Body of pancreas (tissue), 4 donors: ENCODE results near the gene GPR26. TPM values are rescaled to one million over a fixed set of nuclear protein-coding genes. Genes with fewer than 3 reads are reported as not detected.

Experiments used
- ATAC-seq: fragments of 150-250 bp; one replicate; pipeline ENCODE4 v1.9.1; 2016
- DNase-seq, 4 donors: peaks; one replicate each; pipeline ENCODE4 v3.0.0-alpha.2; 2019
- H3K27ac ChIP-seq, 4 donors: fragments of 200-600 bp; sonication (generic); 1 replicate in 3 of 4; 2 replicates in 1 of 4; pipeline versions ENCODE4 v1.5.1 to v1.6.1; 2016 to 2019; ENCODE audit warnings: mild to moderate bottlenecking in 1 of 4, mixed read lengths in 1 of 4, moderate library complexity in 1 of 4
- H3K27me3 ChIP-seq, 2 donors: fragments of 200-600 bp; sonication (generic); one replicate each; pipeline ENCODE4 v1.6.0; 2016; ENCODE audit warnings: mild to moderate bottlenecking in 1 of 2
- H3K36me3 ChIP-seq, 2 donors: fragments of 200-600 bp; sonication (generic); replicated peaks in 1 of 2; 2 replicates each; pipeline ENCODE4 v1.5.1; 2016; ENCODE audit warnings: low read depth in 2 of 2; ENCODE audit not compliant: insufficient read depth in 1 of 2
- H3K4me1 ChIP-seq: fragments of 200-600 bp; sonication (generic); one replicate; pipeline ENCODE4 v1.6.0; 2016
- H3K4me3 ChIP-seq, 2 donors: fragments of 200-600 bp; sonication (generic); 1 replicate in 1 of 2; 2 replicates in 1 of 2; pipeline ENCODE4 v1.5.1; 2016 to 2019
- H3K9me3 ChIP-seq, 3 donors: fragments of 200-600 bp; sonication (generic); 1 replicate in 2 of 3; 2 replicates in 1 of 3; pipeline ENCODE4 v1.5.1; 2016
- POLR2A ChIP-seq, 3 donors: fragments of 450-650 bp; IDR thresholded peaks; one replicate each; pipeline ENCODE4 v1.6.1; 2016; ENCODE audit warnings: antibody characterized with exemption in 3 of 3, mild to moderate bottlenecking in 2 of 3
- WGBS, 2 donors: methylation state at CpG; one replicate each; pipeline ENCODE4 v1.1.5; 2017; 5-methylcytosine and 5-hydroxymethylcytosine counted together
- intact Hi-C: fragments of 100-400 bp; cut with DNase I; formaldehyde crosslinking; loops from one replicate; pipeline ENCODE4 v1.15.1; 2023
- total RNA-seq, 2 donors: library from RNA; depleted of rRNA; stranded (reverse); fragments of >200 nt; gene quantifications; one replicate each; pipeline ENCODE4 v1.1.0, GENCODE V29; 2016
- TF ChIP-seq, protein P1 (sequence below), 7 experiments: fragments of 450-650 bp in 4 of 7; fragments of 200-600 bp in 3 of 7; sonication (generic) in 3 of 7; IDR thresholded peaks; one replicate each; pipeline ENCODE4 v1.5.1; 2016 to 2019; ENCODE audit warnings: antibody characterized with exemption in 7 of 7

GPR26 gene
- total RNA-seq, 2 donors from 2014 or later: not detected

DNA sequence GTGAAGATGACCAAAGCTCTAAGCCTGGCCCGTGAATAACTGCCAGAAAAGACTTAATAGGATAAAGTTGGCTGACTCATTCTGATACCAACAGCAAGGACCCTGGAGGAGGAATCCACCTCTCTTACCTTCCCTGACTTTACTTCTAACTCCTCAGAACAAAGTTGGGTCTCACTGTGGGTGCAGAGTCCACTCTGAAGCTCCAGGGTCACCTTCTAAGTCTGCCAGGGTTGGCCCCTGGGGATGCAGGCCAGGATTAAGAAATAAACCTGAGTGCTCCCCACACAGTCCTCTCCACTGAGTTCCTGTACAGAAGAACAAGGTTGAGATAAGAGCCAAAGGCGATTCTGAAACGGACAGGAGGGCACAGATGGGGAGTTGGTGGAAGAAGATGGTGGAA, 54.4 kb downstream of the GPR26 start:
- H3K36me3 ChIP-seq: no peaks in the 10 kb centered on the region
- ATAC-seq (no peak), DNase-seq (no peak)
- no peak overlapping the region for H3K27ac ChIP-seq
- no peak overlapping the region for H3K4me3 ChIP-seq
- no peak for TF ChIP-seq POLR2A (IDR thresholded peaks at IDR 0.05)
- TF ChIP-seq, protein P1, sequence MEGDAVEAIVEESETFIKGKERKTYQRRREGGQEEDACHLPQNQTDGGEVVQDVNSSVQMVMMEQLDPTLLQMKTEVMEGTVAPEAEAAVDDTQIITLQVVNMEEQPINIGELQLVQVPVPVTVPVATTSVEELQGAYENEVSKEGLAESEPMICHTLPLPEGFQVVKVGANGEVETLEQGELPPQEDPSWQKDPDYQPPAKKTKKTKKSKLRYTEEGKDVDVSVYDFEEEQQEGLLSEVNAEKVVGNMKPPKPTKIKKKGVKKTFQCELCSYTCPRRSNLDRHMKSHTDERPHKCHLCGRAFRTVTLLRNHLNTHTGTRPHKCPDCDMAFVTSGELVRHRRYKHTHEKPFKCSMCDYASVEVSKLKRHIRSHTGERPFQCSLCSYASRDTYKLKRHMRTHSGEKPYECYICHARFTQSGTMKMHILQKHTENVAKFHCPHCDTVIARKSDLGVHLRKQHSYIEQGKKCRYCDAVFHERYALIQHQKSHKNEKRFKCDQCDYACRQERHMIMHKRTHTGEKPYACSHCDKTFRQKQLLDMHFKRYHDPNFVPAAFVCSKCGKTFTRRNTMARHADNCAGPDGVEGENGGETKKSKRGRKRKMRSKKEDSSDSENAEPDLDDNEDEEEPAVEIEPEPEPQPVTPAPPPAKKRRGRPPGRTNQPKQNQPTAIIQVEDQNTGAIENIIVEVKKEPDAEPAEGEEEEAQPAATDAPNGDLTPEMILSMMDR (IDR thresholded peaks at IDR 0.05): no peak
- intact Hi-C loops: no loop called here
- 38 to 43% methylated on average over 3 of the region's 3 CpGs for whole genome bisulfite sequencing, 2 donors
- no peaks in the 10 kb centered on the region for H3K9me3 ChIP-seq
- H3K27me3 ChIP-seq: no peaks in the 10 kb centered on the region
- no peaks in the 10 kb centered on the region for H3K4me1 ChIP-seq

DNA sequence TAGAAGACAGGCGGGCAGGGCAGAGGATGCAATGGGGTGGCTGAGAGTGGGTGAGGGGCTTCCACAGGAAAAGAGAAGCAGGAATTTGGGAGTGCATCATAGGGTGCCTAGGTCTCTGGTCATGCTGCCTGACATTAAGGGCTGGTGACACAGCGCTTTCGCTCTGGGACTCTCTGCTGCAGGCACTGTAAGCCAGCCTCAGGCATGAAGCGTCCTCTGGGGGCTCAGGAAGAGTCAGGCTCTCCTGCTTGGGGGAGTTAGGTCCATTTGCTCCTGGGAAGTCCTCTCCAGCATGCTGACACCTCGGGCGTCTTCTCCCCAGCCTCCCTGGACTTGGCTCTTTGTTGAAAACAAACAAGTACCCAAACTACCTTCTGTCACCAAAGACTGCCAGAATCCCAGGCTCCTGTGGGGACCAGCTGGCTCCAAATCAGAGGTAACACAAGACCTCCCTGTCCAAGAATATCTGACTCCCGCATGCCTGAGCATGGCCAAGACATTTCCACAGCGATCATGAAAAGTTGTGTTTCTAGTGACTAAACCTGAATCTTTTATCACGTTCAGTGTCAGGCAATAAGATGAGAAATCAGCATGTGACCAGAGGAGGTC, 55.4 kb downstream of the GPR26 start:
- no peak overlapping the region for H3K27ac ChIP-seq
- ATAC-seq (no peak), DNase-seq (no peak)
- 55 to 67% methylated on average over 9 of the region's 9 CpGs for WGBS, 2 donors
- no peaks in the 10 kb centered on the region for H3K4me1 ChIP-seq
- no peaks in the 10 kb centered on the region for H3K36me3 ChIP-seq
- no peaks in the 10 kb centered on the region for H3K9me3 ChIP-seq
- H3K4me3 ChIP-seq: no peak overlapping the region
- H3K27me3 ChIP-seq: no peaks in the 10 kb centered on the region
- TF ChIP-seq, protein P1 (IDR thresholded peaks at IDR 0.05): no peak
- no peak for TF ChIP-seq POLR2A (IDR thresholded peaks at IDR 0.05)
- intact Hi-C loops: no loop called here

DNA sequence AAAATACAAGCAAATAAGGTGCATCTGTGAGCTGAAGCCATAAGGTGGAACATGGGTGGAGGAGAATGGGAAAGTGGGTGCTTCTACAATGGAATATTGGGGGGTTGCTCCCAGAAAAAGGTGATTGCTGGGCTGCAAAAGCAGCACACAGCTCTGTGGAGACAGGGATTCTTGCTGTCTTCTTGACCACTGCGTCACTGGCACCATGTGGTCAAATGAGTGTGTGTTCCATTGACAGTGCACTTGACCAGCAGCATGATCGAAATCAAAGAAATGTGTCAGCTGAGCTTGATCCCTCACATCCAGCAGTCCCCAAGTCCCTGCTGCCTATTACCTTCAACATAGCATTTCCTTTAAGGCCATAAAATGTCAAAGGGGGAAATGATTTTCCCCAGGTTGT, 56.2 kb downstream of the GPR26 start:
- Histone ChIP-seq H3K4me3 (no peak overlapping the region), H3K9me3 (no peaks in the 10 kb centered on the region), H3K27me3 (no peaks in the 10 kb centered on the region), H3K4me1 (no peaks in the 10 kb centered on the region), H3K27ac (no peak overlapping the region), H3K36me3 (no peaks in the 10 kb centered on the region)
- DNase-seq: no peak
- intact Hi-C loops: no loop called here
- TF ChIP-seq, protein P1 (IDR thresholded peaks at IDR 0.05): no peak
- TF ChIP-seq POLR2A (IDR thresholded peaks at IDR 0.05): no peak
- WGBS, 2 donors: 52 to 66% methylated on average over 2 of the region's 2 CpGs
- ATAC-seq: no peak

DNA sequence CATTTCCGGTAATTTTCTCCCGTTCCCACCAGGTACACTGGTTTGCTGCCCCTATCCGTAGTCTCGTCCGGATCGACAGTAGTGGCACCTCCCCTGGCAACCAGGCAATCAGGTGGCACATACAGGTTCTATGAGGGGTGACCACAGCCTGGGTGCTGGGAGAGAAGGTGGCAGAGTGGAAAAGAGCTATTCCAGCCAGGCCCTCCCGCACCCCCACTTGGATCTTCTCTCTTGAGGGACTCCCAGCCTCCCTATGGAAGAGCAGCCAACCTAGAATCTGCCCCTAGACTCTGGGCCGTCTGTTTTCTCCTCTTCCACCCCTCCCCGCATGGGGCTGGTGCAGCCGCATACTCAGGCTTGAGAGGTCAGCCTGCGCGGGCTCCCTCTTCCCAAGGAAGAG, 58.6 kb downstream of the GPR26 start:
- Histone ChIP-seq H3K4me3 (no peak overlapping the region), H3K27me3 (no peaks in the 10 kb centered on the region), H3K27ac (no peak overlapping the region), H3K36me3 (no peaks in the 10 kb centered on the region), H3K9me3 (no peaks in the 10 kb centered on the region), H3K4me1 (no peaks in the 10 kb centered on the region)
- TF ChIP-seq, protein P1 (IDR thresholded peaks at IDR 0.05): no peak
- TF ChIP-seq POLR2A (IDR thresholded peaks at IDR 0.05): no peak
- DNase-seq: no peak
- 70 to 78% methylated on average over 12 of the region's 12 CpGs for WGBS, 2 donors
- ATAC-seq: no peak
- intact Hi-C loops: no loop called here

DNA sequence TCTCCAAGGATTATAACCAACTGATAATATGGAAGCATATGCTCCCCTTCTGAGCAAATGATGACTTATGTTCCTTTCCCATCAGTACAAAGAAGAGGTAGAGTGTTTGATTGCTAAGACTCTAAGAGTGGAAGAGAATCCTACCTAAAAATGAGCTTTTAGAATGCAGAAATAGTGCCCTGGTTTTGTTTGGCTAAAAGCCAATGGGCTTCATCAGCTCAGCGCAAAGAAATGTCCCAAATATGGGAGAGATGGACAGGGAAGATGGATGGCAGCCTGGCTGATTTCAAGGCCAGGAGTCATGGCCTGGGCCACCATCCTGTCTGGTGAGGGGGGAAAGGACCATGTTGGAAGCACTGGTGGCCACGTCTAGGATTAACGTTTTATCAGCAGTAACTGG, 60.2 kb downstream of the GPR26 start:
- ATAC-seq: no peak
- no peak for TF ChIP-seq POLR2A (IDR thresholded peaks at IDR 0.05)
- TF ChIP-seq, protein P1 (IDR thresholded peaks at IDR 0.05): no peak

More for the DNA sequence above, 60.2 kb downstream of the GPR26 start:
- Histone ChIP-seq H3K9me3 (no peaks in the 10 kb centered on the region), H3K4me1 (no peaks in the 10 kb centered on the region), H3K27me3 (no peaks in the 10 kb centered on the region), H3K36me3 (no peaks in the 10 kb centered on the region), H3K27ac (no peak overlapping the region), H3K4me3 (no peak overlapping the region)
- WGBS, 2 donors: 50% methylated on average over 3 of the region's 3 CpGs
- DNase-seq: no peak
- intact Hi-C loops: no loop called here
